Hematopoietic multipotent progenitor cell treated with erythropoietin and hydrocortisone succinate and interleukin-3 and kit ligand, for 6 days (in vitro differentiated cells): ENCODE results near the gene ATXN10.
"Not testable (repeated sequence)": the region's sequence is repeated elsewhere in the genome, so short reads cannot be mapped to it uniquely, and the experiment has no call there.

Experiments
- DNase-seq: peaks from one replicate; pipeline ENCODE4 v3.0.0-alpha.2; 2015

ATXN10 gene

DNA sequence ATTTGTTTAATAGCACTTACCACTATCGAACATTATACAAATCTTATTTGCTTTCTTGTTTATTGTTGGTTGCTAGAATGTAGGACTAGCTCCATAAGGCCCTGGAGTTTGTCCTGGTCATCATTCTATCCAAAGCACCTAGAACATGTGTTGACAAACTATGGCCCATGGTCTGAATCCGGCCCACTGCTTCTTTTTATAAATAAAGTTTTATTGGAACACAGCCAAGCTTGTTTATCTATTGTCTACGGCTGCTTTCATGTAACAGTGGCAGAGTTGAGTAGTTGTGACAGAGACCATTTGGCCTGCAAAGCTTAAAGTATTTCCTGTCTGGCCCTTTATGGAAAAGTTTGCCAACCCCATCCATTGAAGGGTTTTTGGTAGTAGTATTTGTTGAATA lies 38.8 kb downstream of the ATXN10 start:
- DNase-seq: peak; percentile 17

DNA sequence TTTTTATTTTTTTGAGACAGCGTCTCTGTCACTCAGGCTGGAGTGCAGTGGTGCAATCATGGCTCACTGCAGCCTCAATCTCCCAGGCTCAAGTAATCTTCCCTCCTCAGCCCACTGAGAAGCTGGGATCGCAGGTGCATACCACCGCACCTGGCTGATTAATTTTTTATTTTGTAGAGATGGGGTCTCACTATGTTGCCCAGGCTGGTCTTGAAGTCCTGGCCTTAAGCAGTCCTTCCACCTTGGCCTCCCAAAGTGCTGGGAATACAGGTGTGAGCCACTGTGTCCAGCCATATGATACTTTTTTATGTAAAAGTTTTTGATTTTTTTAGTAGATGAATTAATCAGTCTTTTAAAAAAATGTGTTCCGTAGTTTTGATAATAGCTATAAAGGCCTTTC lies 42.8 kb downstream of the ATXN10 start:
- not testable (repeated sequence) for DNase-seq

DNA sequence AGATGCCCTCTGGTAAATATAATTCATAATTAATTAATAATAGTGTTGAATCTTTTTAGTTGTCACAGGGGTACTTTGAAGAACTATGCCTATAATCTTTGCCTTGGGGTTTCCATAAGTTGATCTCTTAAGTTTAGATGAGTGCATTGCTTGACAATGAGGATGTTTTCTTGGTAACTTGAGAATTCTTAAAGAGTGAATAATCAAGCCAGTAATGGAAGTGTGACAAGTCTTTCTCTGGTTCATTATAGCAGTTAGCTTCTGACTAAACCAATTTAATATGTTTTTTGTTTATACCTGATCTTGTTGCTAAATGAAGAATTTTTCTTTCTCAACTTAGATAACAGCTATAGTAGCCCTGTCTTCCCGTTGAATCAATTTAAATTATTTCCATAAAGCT lies 46.2 kb downstream of the ATXN10 start:
- no peak for DNase-seq

DNA sequence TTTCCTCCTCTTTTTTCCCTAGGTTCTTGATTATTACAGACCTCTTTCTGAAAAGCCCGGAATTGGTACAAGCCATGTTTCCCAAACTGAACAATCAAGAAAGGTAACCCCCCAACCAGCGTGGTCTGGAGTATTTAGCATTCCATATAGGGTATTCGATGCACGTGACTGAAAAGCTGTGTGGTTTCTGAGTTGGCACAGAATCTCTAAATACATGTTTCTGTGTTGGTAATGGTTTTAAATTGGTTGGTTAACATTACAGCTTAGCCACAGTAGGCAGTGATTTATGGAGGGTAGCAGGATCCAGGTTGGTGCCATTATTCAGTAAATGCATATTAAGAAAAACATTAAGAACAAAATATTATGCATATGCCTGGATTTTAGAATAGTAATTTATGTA lies 46.8 kb downstream of the ATXN10 start:
- no peak for DNase-seq

DNA sequence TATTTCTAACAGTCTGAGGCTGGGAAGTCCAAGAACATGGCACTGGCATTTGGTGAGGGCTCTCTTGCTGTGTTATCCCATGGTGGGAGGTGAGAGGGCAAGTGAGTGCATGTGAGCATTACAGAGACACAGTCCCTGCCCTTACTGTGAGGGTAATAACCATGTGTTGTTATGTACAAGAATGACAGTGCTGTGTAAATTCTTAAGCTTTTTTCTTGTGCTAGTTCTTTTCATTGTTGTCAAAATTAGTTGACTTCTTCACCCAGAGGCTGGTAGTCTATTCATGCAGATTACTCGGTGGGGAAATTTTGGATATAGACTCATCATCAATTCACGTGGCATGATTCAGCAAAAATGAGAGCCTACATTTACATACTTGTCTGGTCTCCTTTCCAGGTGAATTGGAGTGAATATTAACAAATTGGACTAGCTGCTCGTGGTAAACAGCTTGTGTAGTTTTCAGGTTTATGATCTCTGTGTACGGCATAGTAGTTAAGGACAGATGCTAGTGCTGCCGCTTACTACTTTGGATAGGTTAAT lies 49.3 kb downstream of the ATXN10 start:
- no peak for DNase-seq

DNA sequence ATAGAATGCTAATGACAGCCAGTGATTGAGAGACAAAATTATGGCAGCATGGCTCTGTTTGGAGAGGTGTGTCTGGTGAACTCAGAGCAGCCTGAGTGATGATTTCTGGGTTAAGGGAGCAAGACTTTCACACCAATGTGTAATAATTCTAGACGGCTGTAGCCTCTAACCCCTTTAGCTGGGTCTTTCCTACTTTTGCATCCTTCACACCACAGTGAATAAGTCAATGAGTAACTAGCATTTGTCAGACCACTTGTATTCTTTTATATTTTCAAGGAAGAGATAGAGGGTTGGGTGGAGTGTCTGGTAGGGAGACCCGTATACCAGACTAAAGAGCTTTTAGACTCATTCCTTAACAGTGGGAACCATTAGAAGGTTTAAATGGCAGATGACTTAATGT lies 50.4 kb downstream of the ATXN10 start:
- DNase-seq: no peak

DNA sequence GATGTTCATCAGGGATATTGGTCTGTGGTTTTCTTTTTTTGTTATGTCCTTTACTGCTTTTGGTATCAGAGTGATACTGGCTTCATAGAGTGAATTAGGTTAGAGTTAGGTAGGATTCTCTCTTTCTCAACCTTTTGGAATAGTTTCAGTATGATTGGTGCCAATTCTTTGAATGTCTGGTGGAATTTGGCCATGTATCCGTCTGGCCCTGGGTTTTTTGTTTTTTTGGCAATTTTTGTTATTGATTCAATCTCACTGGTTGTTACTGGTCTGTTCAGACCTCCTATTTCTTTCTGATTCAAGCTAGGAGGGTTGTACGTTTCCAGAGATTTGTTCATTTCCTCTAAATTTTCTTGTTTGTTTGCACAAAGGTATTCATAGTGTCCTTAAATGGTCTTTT lies 54.4 kb downstream of the ATXN10 start:
- no peak for DNase-seq

DNA sequence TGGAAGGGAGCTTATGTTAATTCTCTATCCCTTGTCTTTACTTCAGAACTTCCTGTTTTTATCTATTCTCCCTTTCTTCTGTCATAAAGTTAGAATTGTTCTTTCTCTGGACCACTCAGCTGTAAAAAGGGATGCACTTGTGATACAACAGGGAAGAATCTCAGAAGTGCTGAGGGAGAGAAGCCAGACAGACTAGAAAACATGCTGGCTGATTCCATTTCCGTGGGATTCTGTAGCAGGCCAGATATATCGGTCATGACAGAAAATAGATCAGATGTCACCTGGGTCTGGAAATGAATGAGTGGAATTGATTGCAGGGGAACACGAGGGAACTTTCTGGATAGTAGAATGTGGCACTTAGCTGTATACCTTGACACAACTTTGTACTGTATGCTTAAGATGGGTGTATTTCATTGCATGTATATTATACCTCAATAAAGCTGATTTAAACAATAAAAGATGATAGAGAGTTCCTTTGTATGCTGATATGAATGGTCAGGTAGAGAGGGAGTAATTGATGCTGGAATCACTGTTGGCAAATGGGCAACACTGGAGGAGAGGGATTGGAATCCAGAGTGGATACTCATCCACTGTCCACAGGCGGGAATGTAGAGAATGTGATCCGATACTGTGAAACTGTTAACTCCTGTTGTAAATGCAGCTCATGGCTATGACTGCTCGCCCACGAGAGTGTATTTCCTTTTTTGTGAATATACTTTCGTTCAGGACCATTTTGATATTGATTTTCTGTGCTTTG lies 59.6 kb downstream of the ATXN10 start:
- DNase-seq: no peak

DNA sequence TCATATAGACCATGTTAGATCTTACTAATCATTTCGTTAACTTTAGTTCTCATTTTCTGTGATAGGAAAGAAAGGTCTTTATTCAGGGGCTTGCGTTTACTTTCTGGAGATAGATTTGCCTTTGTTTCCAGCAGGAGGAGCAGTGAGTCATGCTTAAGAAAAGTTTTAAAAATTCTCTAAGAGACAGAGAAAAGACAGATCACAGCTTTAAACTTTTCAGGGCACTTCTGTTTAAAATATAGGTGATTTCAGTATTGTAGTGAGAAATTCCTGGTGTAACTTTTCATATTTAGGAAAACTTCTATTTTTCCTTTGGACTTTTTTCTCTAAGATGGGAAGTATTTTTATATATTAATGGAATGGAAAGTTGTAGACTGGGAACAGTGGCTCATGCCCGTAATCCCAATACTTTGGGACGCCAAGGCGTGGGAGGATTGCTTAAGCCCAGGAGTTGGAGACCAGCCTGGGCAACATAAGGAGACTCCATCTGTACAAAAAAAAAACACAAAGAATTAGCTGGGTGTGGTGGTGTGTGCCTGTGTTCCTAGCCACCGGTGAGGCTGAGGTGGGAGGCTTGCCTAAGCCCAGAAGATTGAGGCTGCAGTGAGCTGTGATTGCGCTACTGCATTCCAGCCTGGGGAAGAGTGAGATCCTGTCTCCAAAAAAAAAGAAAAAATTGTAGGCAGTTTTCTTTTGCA lies 60.3 kb downstream of the ATXN10 start:
- peak; percentile 24 for DNase-seq

DNA sequence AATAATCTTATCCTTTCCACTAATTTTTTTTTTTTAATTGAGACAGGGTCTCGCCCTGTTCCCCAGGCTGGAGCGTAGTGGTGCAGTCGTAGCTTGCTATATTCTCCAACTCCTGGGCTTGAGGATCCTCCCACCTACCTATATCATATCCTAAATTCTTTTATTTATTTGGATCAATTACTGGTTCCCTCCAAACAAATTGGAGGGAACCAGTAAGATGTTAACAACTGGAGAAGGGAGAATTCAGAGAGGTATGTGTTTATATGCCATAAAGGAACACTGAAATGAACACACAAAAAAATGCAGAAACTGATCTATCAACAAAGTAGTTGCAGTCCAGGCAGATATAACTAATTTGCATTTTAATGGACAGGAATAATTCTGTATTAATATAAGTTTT lies 63.6 kb downstream of the ATXN10 start:
- no peak for DNase-seq

DNA sequence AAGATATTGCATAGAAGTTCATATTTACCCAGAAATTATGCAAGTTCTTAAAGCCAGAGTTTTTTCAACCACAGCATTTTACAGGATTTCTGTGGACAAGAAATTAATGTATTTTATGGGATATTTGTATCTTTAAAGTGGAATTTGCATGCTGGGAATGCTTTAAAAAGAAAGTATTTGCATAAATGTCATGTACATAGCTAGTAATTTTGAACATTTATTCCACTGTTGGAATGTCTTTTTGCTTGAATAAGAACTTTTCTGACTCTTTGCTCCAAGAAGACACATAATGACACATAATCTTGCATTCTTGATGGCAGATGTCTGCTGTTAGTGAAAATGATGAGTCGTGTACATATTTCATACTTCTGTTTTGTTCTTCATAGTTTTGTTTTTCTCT lies 66.6 kb downstream of the ATXN10 start:
- DNase-seq: no peak

DNA sequence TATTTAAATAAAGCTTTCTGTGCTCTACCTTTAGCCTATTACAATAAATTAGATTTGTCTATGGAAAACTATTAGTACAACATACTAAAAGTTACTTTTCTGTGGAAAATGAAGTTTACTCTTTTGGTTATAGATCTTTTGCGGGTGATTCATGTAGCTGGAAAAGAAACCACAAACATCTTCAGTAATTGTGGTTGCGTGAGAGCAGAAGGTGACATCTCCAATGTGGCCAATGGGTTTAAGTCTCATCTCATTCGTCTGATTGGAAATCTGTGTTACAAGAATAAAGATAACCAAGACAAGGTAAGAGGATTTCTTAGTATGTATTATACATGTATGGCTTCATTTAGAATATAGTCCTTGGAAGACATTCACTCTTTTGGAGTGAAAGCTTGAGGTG lies 68.6 kb downstream of the ATXN10 start:
- no peak for DNase-seq

DNA sequence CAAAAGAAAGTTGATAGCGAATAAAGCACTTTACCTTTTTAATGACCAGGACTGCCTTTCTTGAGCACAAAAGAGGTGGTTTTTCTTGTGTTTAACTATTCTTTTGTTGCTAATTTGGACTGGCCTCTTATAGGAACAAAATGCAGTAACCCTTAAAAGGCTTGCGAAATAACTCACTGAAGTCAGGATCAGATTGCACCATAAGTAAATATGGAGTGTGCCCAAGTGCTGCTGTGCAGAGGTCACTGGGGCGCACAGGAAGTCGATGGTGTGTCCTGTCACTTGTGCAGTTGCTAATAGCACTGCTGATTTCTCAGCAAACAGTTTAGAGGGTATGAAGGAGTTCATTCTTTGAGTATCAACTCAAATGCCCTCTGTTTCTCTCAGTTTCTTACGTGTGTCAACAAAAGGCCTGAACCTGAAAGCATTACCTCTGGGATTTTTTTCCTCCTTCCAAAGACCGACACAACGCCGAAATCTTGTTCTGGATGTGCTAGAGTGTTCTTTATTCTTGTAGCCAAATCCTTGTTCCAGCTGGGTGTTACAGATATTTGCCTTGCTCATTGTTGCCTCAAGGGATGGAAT lies 71.3 kb downstream of the ATXN10 start:
- peak; percentile 48 for DNase-seq

DNA sequence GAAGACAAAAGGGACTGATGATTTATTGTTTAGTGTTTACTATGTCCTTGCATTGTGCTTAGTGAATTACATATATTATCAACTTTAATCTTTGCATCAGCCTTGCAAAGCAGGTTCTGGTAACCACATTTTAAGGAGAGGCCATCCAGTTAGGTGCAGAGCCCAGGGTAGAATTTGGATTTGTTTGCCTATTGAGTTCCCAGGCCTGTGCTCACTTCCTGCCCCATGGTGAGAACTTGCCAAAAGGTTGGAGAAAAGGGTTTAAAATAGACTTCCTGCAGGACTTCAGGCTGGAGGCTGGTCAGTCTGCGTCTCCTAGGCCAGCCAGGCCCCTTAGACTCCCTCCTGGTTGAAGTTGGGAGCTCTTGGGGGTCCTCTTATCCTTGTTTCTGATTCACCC lies 72.1 kb downstream of the ATXN10 start:
- no peak for DNase-seq

DNA sequence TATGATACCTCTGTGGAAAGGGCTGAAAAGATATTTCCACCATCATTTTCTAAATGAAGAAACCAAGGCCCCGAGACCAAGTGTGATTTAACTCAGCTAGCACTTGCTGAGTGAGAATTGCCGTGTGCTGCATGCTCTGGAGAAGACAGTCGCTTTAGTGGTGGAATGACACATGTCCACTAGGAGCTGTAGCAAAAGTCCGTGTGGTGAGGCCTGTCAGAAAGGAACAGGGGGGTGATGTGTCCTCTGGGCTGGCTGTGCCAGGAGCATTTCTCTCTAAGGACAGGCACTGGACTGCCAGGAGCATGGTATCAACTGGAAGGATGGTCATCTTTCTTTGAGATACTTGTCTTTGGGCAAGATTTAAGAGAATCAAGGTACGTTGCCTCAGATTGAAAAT lies 72.8 kb downstream of the ATXN10 start:
- no peak for DNase-seq

DNA sequence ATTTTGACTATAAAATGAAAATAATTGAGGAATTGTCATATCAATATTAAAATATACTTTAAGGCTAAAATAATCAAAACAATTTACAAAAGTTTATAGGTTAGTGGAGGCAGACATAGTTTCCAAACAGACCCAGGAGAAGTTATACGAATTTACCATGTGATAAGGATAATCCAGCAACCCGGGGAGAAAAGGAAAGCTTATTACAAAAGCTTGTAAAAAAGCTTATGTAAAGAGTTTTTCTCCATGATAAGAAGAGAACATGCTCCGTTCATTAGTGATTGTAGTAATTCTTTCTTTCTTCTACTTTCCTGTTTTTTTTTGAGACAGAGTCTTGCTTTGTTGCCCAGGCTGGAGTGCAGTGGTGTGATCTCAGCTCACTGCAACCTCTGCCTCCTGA lies 79.0 kb downstream of the ATXN10 start:
- DNase-seq: no peak

DNA sequence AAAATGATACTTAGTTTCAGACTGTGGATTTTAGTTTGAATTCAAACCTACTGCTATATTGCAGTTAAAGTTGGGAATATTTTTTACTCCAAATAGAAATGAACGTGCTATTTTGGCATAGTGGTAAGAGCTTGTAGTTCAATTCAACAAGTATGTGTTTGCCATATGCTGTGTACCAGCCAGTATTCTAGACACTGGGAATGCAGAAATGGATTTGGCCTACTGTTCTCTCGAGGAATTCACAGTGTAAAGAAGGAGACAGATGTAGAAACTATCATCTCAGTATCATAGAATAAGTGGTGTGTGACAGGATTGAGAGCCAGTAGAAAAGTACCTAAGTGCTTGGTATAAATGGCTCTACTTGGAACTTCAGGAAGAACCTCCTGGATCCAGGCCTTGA lies 80.4 kb downstream of the ATXN10 start:
- no peak for DNase-seq

DNA sequence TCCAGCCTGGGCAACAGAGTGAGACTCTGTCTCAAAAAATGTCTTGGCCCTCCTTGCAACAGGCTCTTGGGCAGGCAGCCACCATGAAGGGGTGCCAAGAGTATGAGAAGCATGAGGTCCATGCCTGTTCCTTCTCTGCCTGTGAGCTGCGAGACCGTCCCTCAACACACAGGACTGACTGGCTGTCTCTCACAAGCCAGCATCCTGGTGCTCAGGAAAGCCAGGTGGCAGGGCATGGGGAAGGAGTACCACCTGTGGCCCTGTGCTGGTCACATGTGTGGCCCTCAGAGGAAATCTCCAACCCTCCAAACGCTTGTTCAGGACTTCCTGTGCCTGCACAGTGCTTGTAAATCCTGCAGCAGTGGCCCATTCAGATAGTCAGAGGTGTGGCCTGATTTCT lies 83.2 kb downstream of the ATXN10 start:
- no peak for DNase-seq

DNA sequence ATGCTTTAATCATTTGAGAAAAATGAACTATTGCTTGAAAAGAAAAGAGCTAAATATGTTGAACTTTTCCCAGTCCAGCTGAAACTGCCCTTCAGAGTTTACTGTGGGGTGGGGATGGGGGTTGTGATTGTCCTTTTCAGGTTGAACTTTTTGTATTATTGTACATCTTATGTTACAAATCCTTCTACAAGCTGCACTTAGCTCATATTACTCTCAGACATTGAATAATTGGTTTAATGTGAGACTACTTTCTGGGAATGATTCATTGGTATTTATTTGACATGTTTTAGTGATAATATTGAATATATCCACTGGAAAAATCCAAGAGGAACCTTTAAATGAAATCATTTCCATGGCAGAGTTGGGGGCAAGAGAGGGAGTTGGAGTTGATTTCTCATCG lies 84.9 kb downstream of the ATXN10 start:
- DNase-seq: no peak

DNA sequence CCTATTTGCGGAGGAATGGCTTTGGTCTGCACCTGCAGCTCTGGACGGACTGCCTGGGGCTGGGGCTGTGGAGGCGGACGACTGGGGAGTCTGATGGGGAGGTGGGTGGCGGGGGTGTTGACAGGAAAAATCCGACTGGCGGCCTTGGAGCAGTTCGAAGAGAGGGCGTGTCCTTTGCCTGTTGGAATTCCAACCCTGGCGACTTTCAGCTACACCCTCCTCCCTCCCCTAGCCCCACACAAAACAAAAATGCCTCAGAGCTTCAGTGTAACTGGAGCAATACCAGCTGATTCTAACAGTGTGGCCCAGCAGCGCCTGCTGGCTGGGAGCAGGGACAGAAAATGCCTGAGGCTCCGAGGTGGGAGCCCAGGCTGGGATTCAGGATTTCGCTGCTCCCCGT lies 85.4 kb downstream of the ATXN10 start:
- no peak for DNase-seq

DNA sequence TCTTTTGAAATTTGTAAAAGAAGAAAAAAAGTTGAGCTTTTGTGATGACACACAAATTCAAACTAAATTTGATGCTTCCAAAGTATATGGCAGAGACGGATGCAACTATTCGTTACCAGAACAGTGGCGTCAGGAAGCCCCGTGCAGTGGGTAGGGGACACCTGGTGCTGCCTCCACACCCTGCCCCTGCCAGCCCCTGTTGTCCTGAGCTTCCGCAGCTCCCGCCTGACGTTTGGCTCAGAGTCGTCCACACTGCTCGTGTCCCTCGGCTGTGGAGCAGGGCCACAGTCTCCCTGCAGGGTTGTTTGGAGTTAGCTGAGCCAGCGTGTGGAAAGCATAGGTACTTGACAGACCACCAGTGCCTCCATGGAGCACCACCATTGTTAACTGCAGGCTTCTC lies 86.3 kb downstream of the ATXN10 start:
- no peak for DNase-seq

DNA sequence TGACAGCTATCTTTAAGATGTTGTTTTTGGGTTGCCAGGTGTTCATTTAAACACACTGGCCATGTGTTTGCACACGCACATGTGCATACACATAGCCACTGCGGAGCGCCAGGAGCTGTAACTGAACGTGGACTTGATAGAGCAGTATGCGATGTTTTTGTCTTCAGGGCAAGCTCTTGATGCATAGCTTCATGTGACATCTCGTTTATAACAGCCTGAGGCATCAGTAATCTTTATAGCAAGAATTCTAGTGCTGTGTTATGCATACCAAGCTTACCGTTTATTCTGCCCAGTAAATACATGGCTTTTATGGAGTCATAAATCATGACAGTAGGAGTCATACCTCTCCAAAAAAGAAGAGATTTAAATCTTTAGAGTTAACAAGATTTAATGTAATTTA lies 87.0 kb downstream of the ATXN10 start:
- no peak for DNase-seq

DNA sequence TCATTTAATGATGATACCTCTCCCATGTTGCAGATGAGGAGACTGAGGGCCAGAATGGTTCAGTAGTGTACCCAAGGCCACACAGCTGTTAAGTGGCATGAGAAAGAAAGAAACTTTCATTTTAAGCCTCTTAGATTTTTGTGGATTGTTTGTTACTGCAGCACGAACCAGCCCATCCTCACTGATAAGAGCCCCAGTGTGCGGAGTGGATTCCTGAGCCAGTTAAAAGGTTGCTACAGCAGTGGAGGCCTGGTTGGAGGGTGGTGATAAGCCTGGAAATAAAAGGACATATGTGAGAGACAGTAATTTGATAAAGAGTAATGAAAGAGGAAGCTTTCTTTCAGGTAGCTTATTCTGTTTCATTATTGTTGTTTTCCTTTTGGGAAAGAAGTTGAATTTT lies 89.0 kb downstream of the ATXN10 start:
- peak; percentile 61 for DNase-seq

DNA sequence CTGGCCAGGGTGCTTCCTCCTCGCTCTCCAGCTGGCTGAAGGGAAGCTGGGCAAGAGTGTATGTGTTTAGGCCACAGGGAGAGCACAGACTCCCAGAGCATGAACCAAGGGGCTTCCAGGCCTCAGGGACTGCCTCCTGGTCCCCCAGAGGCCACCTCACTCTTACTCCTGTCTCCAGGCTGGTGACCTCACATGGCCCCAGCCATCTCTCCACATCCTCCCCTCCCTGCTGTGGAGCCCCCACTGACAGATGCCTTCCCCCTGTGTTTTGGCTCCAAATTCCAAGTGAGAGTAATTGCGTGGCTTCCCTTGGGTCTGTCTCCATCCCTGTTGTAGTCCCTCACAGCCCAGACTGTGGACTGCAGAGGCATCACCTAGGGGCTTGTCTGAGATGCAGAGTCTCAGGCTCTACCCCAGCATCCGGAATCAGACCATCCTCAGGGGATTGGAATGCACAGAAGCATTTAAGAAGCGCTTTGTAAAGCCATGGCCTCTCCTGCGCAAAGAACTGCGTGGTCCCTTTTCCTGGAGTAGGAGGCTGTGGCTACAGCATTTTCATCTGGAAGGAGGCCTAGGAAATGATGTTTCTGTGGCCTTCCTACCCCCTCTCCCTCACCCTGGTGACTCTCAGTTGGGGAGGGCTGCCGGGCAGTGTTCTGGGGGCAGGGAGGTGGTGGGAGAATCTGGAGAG lies 91.1 kb downstream of the ATXN10 start:
- DNase-seq: no peak
